HepG2 (cell line): Measurements from ENCODE around the gene FXN. TPM values are rescaled to one million over a fixed set of nuclear protein-coding genes. Genes with fewer than 3 reads are reported as not detected.

Source experiments
- DBP ChIP-seq: sonication (generic); formaldehyde crosslinking; IDR thresholded peaks from 2 replicates; pipeline ENCODE4 v1.4.0; 2020; ENCODE audit warnings: missing genetic modification reagents; ENCODE audit errors: not compliant biosample characterization
- FLYWCH1 ChIP-seq: sonication (generic); formaldehyde crosslinking; IDR thresholded peaks from 2 replicates; pipeline ENCODE4 v1.8.1; 2023; ENCODE audit warnings: mild to moderate bottlenecking, missing genetic modification reagents
- FOXP4 ChIP-seq: sonication (generic); formaldehyde crosslinking; IDR thresholded peaks from 2 replicates; pipeline ENCODE4 v1.4.0; 2020; ENCODE audit warnings: missing genetic modification reagents
- HOXA5 ChIP-seq: sonication (generic); formaldehyde crosslinking; IDR thresholded peaks from 2 replicates; pipeline ENCODE4 v1.4.0; 2020; ENCODE audit warnings: missing genetic modification reagents
- IKZF5 ChIP-seq: IDR thresholded peaks from 2 replicates; pipeline ENCODE4 v1.6.1; 2018; ENCODE audit warnings: missing genetic modification reagents, mild to moderate bottlenecking, missing compliant biosample characterization
- LBX2 ChIP-seq: sonication (generic); formaldehyde crosslinking; IDR thresholded peaks from 2 replicates; pipeline ENCODE4 v1.5.0; 2020; ENCODE audit warnings: missing genetic modification reagents, mild to moderate bottlenecking, borderline replicate concordance
- MAZ ChIP-seq, 2 experiments: sonication (generic) in 1 of 2; formaldehyde crosslinking in 1 of 2; IDR thresholded peaks; 2 replicates each; pipeline versions ENCODE4 v1.5.0 to v1.6.1; 2012 to 2020; ENCODE audit warnings: low read depth in 2 of 2, mild to moderate bottlenecking in 2 of 2, borderline replicate concordance in 1 of 2, improper control_type of control experiment in 1 of 2, low read length in 1 of 2, missing genetic modification reagents in 1 of 2, moderate library complexity in 1 of 2
- PHF20 ChIP-seq: sonication (generic); formaldehyde crosslinking; IDR thresholded peaks from 2 replicates; pipeline ENCODE4 v1.5.0; 2020; ENCODE audit warnings: mild to moderate bottlenecking, missing genetic modification reagents
- RCOR2 ChIP-seq: IDR thresholded peaks from 2 replicates; pipeline ENCODE4 v1.6.1; 2016; ENCODE audit warnings: missing biosample characterization, missing genetic modification reagents
- RELA ChIP-seq: sonication (generic); formaldehyde crosslinking; IDR thresholded peaks from 2 replicates; pipeline ENCODE4 v1.4.0; 2020; ENCODE audit warnings: missing genetic modification reagents
- SCMH1 ChIP-seq: sonication (generic); formaldehyde crosslinking; IDR thresholded peaks from 2 replicates; pipeline ENCODE4 v1.9.0; 2021; ENCODE audit warnings: missing genetic modification reagents, mild to moderate bottlenecking, borderline replicate concordance
- TEF ChIP-seq: sonication (generic); formaldehyde crosslinking; IDR thresholded peaks from 2 replicates; pipeline ENCODE4 v1.5.0; 2020; ENCODE audit warnings: missing genetic modification reagents
- ZNF335 ChIP-seq: sonication (generic); formaldehyde crosslinking; IDR thresholded peaks from 2 replicates; pipeline ENCODE4 v1.4.0; 2020; ENCODE audit warnings: missing genetic modification reagents
- ZNF558 ChIP-seq: sonication (generic); formaldehyde crosslinking; IDR thresholded peaks from 2 replicates; pipeline ENCODE4 v1.9.0; 2022; ENCODE audit warnings: mild to moderate bottlenecking, missing genetic modification reagents, borderline replicate concordance
- ZNF609 ChIP-seq: sonication (generic); formaldehyde crosslinking; IDR thresholded peaks from 2 replicates; pipeline ENCODE4 v1.4.0; 2020; ENCODE audit warnings: mild to moderate bottlenecking, missing genetic modification reagents, borderline replicate concordance
- ZSCAN30 ChIP-seq: sonication (generic); formaldehyde crosslinking; IDR thresholded peaks from 2 replicates; pipeline ENCODE4 v1.5.0; 2020; ENCODE audit warnings: mild to moderate bottlenecking, missing genetic modification reagents
- polyA plus RNA-seq, 8 experiments: library from polyadenylated mRNA; depleted of rRNA in 3 of 8; stranded (reverse) in 7 of 8; unstranded in 1 of 8; fragments of >200 nt; fragmentation: Illumina TruSeq in 4 of 8; extraction: Trizol in 4 of 8; gene quantifications; 2 replicates each; pipeline versions ENCODE4 v1.2.1 to v1.2.3, GENCODE V29; 2011 to 2016; ENCODE audit warnings: low read depth in 4 of 8, missing spikeins in 1 of 8, mixed read lengths in 1 of 8; ENCODE audit not compliant: insufficient read depth in 1 of 8
- total RNA-seq, 5 experiments: library from RNA; depleted of rRNA; stranded (reverse); fragments of >200 nt; fragmentation: Illumina TruSeq; extraction: Trizol; gene quantifications; 2 replicates each; pipeline ENCODE4 v1.2.3, GENCODE V29; 2016; ENCODE audit warnings: low read depth in 1 of 5

FXN gene
- total and polyA plus RNA-seq, 2 of the 13 experiments (the other 11 are each of a cell fraction or from before 2014, with no cell fraction given), result 24.1 to 26.0 TPM

- TF ChIP-seq FOXP4 (CRISPR knock-in tag), result peak; percentile 87
- TF ChIP-seq RELA (CRISPR knock-in tag), result no peak
- no peak for TF ChIP-seq ZSCAN30 (CRISPR knock-in tag)
- TF ChIP-seq FLYWCH1 (CRISPR knock-in tag), result no peak
- peak; percentile 56; the same call in 1 of the 2 replicates for TF ChIP-seq IKZF5 (CRISPR knock-in tag)
- TF ChIP-seq HOXA5 (CRISPR knock-in tag), result peak; percentile 38; the same call in 1 of the 2 replicates
- no peak for TF ChIP-seq DBP (CRISPR knock-in tag)
- 0 out of 2 replicates have a peak, but pooled peaks have one; percentile 25 for TF ChIP-seq RCOR2 (CRISPR knock-in tag)
- TF ChIP-seq LBX2 (CRISPR knock-in tag), result no peak
- 0 out of 2 replicates have a peak, but pooled peaks have one; percentile 15 for TF ChIP-seq TEF (CRISPR knock-in tag)
- TF ChIP-seq MAZ (IDR thresholded peaks at IDR 0.05; ENCODE audit: borderline replicate concordance, low read depth, low read length), result no peak; the same call in 1 of the 2 replicates
- peak; percentile 33; the same call in 1 of the 2 replicates for TF ChIP-seq MAZ (CRISPR knock-in tag; IDR thresholded peaks at IDR 0.05; ENCODE audit: low read depth)
- TF ChIP-seq ZNF609, result peak; percentile 87
- TF ChIP-seq ZNF558 (CRISPR knock-in tag), result peak; percentile 10; the same call in 1 of the 2 replicates
- no peak for TF ChIP-seq SCMH1 (CRISPR knock-in tag)
- TF ChIP-seq PHF20, result no peak; the same call in 1 of the 2 replicates
- peak; percentile 51; the same call in 1 of the 2 replicates for TF ChIP-seq ZNF335 (CRISPR knock-in tag)
Observed at GRCh38 chr9:69120380-69121154, 85.0 kb downstream of the FXN start (continued).
